Panc1 (cell line): ENCODE results near the gene NEIL1. TPM values are rescaled to one million over a fixed set of nuclear protein-coding genes. Genes with fewer than 3 reads are reported as not detected.
A peak's percentile ranks its signal among the peaks of the same experiment; 100 is the strongest.

ENCODE experiments used
- ATAC-seq: fragments of 200-7000 bp; cut with Tn5 transposase; 2 replicates; pipeline ENCODE4 v1.9.1; 2020; ENCODE audit warnings: mild to moderate bottlenecking, moderate library complexity
- BruUV-seq: library from RNA; stranded (reverse); fragments of 400-500 nt; replicated peaks from 2 replicates; lab custom pipeline; 2021; lab: Mats Ljungman, UMichigan
- CTCF ChIA-PET: fragments of 300-600 bp; sonication (Branson Sonifier 250); formaldehyde crosslinking; loops from one replicate; lab custom pipeline; 2022; ENCODE audit warnings: antibody characterized with exemption; lab: Charles Lee
- POLR2A ChIA-PET: fragments of 300-600 bp; sonication (Branson Sonifier 250); formaldehyde crosslinking; loops from one replicate; lab custom pipeline; 2022; ENCODE audit warnings: antibody characterized with exemption; lab: Charles Lee
- DNase-seq: peaks from one replicate; pipeline ENCODE4 v3.0.0-alpha.2; 2010; ENCODE audit warnings: low read depth, low spot score
- H3K27ac ChIP-seq: 2 replicates; pipeline ENCODE4 v1.5.1; 2011; ENCODE audit warnings: mild to moderate bottlenecking, low read length, inconsistent platforms
- H3K27me3 ChIP-seq: fragments of 200-500 bp; sonication (Bioruptor generic); 2 replicates; pipeline ENCODE4 v1.6.0; 2014; ENCODE audit warnings: low read length, inconsistent platforms; ENCODE audit not compliant: control insufficient read depth, insufficient read depth
- H3K36me3 ChIP-seq: fragments of 200-500 bp; sonication (Bioruptor generic); 2 replicates; pipeline ENCODE4 v1.5.1; 2014; ENCODE audit warnings: inconsistent platforms, mild to moderate bottlenecking, low read length, moderate library complexity; ENCODE audit not compliant: control insufficient read depth, insufficient read depth
- H3K4me1 ChIP-seq: 2 replicates; pipeline ENCODE4 v1.5.1; 2011; ENCODE audit warnings: inconsistent platforms, mild to moderate bottlenecking, low read length, moderate library complexity; ENCODE audit not compliant: control insufficient read depth, insufficient read depth
- H3K4me3 ChIP-seq, 2 experiments: 2 replicates each; pipeline ENCODE4 v1.5.1; 2011 to 2012; ENCODE audit warnings: low read depth in 2 of 2, low read length in 2 of 2, mild to moderate bottlenecking in 2 of 2, inconsistent platforms in 1 of 2, moderate library complexity in 1 of 2
- H3K9me3 ChIP-seq: fragments of 200-500 bp; sonication (Bioruptor generic); 2 replicates; pipeline ENCODE4 v1.5.1; 2014; ENCODE audit warnings: low read depth, mild to moderate bottlenecking, inconsistent platforms, low read length, moderate library complexity; ENCODE audit not compliant: control insufficient read depth, insufficient read depth
- CTCF ChIP-seq: fragments of 450-650 bp; IDR thresholded peaks from 2 replicates; pipeline ENCODE4 v1.5.1; 2017; ENCODE audit warnings: mild to moderate bottlenecking
- POLR2AphosphoS5 ChIP-seq: IDR thresholded peaks from 2 replicates; pipeline ENCODE4 v1.6.1; 2012; ENCODE audit warnings: mild to moderate bottlenecking, low read depth, low read length, moderate library complexity
- REST ChIP-seq, 2 experiments: IDR thresholded peaks; 2 replicates each; pipeline ENCODE4 v1.6.1; 2011 to 2012; ENCODE audit warnings: low read depth in 2 of 2, control low read depth in 1 of 2, low read length in 1 of 2, mild to moderate bottlenecking in 1 of 2, moderate library complexity in 1 of 2; ENCODE audit not compliant: insufficient read depth in 1 of 2
- SIN3A ChIP-seq: IDR thresholded peaks from 2 replicates; pipeline ENCODE4 v1.6.1; 2012; ENCODE audit warnings: low read depth, mild to moderate bottlenecking, low read length, moderate library complexity, borderline replicate concordance; ENCODE audit not compliant: insufficient read depth
- TCF7L2 ChIP-seq: IDR thresholded peaks from 2 replicates; pipeline ENCODE4 v1.6.1; 2011; ENCODE audit warnings: mild to moderate bottlenecking, low read depth, low read length, inconsistent platforms
- in situ Hi-C: cut with HindIII; loops from 2 replicates; pipeline ENCODE4 v1.10.0; 2016; ENCODE audit warnings: low sequenced_read_pairs, low pct_unique_long_range_greater_than_20kb
- intact Hi-C: fragments of 100-400 bp; cut with micrococcal nuclease; formaldehyde crosslinking; loops from one replicate; pipeline ENCODE4 v1.10.0; 2022; ENCODE audit not compliant: unreplicated experiment
- total RNA-seq: library from RNA; stranded (reverse); gene quantifications from one replicate; pipeline ENCODE4 v1.2.1, GENCODE V29; 2021; ENCODE audit not compliant: unreplicated experiment

Gene NEIL1
- total RNA-seq, 1 experiment from 2014 or later, result 3.4 TPM

- no TSS peak for BruUV-seq
These were observed 40.7 kb upstream of the NEIL1 start for GRCh38 chr15:75306188-75306587.

GRCh38 chr15:75307778-75308390, 39.0 kb upstream of the NEIL1 start:
- H3K27me3 ChIP-seq, result peaks cover 5% of the 10 kb centered on the region; the same call in 1 of the 2 replicates
- peak; percentile 100 for ATAC-seq
- POLR2A ChIA-PET, result interaction anchor here (0.6 kb wide), 1 partner anchor 144 kb away, joined by 5 read pairs; the partner anchor contains the start of gene SIN3A
- DNase-seq, result peak; percentile 12
- BruUV-seq, result no TSS peak
- in situ Hi-C loops, result no loop called here
- H3K27ac ChIP-seq, result no peak overlapping the region
- intact Hi-C loops, result loop anchor here (5.0 kb wide), 1 partner anchor 276 kb away; no protein-coding TSS in a partner anchor
- H3K9me3 ChIP-seq, result no peaks in the 10 kb centered on the region
- peaks cover 4% of the 10 kb centered on the region for H3K4me1 ChIP-seq
- peak overlapping the region in 1 of 2 experiments; percentile 12; a peak in 1 of 4 replicates for H3K4me3 ChIP-seq
- CTCF ChIA-PET, result interaction anchor here (0.7 to 1.3 kb wide), 3 partner anchors 106 to 278 kb away, joined by 3 to 4 read pairs (median 4); partner anchors contain the start of gene C15orf39
- no peaks in the 10 kb centered on the region for H3K36me3 ChIP-seq
- TF ChIP-seq REST (IDR thresholded peaks at IDR 0.05; ENCODE audit: insufficient read depth in 1 of 2, low read depth in 2 of 2, low read length in 1 of 2) (no peak), SIN3A (no peak), CTCF (peak; percentile 87), POLR2AphosphoS5 (no peak)

More at GRCh38 chr15:75306188-75306587, 40.7 kb upstream of the NEIL1 start:
- no peak for TF ChIP-seq CTCF
- no peak for TF ChIP-seq REST (IDR thresholded peaks at IDR 0.05; ENCODE audit: insufficient read depth in 1 of 2, low read depth in 2 of 2, low read length in 1 of 2)
- TF ChIP-seq POLR2AphosphoS5, result no peak
- TF ChIP-seq TCF7L2, result no peak
- no peak for TF ChIP-seq SIN3A
- POLR2A ChIA-PET, result no interaction called here
- CTCF ChIA-PET, result no interaction called here
- no peak for DNase-seq
- H3K4me3 ChIP-seq, result no peak overlapping the region
- H3K9me3 ChIP-seq, result no peaks in the 10 kb centered on the region
- H3K27me3 ChIP-seq, result peaks cover 5% of the 10 kb centered on the region; the same call in 1 of the 2 replicates
- H3K27ac ChIP-seq, result no peak overlapping the region
- peaks cover 4% of the 10 kb centered on the region for H3K4me1 ChIP-seq
- intact Hi-C loops, result loop anchor here (5.0 kb wide), 1 partner anchor 274 kb away; no protein-coding TSS in a partner anchor
- no peaks in the 10 kb centered on the region for H3K36me3 ChIP-seq
- ATAC-seq, result no peak
- in situ Hi-C loops, result no loop called here
